KOPT-K1 (cell line): ENCODE data around the gene IGFL2.

Experiments
- H3K27ac ChIP-seq: fragments of 200-600 bp; sonication (generic); 2 replicates; pipeline ENCODE4 v1.5.1; 2016; ENCODE audit warnings: antibody characterized with exemption, mild to moderate bottlenecking, low read depth, low read length; ENCODE audit not compliant: poor library complexity, severe bottlenecking
- H3K36me3 ChIP-seq: fragments of 200-600 bp; sonication (generic); 2 replicates; pipeline ENCODE4 v1.5.1; 2017; ENCODE audit warnings: antibody characterized with exemption, mild to moderate bottlenecking, low read length, moderate library complexity; ENCODE audit not compliant: insufficient read depth
- H3K9me3 ChIP-seq: fragments of 200-600 bp; sonication (generic); 2 replicates; pipeline ENCODE4 v1.5.1; 2017; ENCODE audit warnings: antibody characterized with exemption, low read length, mild to moderate bottlenecking; ENCODE audit not compliant: insufficient read depth, poor library complexity, severe bottlenecking

The IGFL2 gene

DNA sequence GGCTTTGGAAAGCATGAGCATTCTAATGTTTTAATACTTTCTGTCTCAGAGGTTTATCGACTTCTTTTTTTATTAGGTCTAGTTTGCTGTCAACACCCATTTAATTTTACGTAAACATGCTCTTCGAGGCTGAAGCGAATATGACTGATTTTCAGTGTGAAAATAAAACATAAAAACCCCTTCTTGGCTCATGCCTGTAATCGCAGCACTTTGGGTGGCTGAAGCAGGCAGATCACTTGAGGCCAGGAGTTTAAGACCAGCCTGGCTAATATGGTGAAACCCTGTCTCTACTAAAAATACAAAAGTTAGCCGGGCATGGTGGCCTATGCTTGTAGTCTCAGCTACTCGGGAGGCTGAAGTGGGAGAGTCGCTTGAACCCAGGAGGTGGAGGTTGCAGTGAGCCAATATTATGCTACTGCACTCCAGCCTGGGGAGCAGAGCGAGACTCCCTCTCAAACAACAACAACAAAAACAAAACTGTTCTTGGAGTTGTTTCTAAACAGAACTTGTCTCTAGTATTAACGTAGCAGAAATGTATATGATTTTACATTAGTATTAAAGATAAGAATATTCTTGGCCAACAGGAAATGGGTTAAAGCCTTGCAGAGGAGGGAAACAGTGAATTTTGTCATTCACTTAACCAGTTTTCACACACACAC lies 16.4 kb upstream of the IGFL2 start:
- Histone ChIP-seq H3K9me3 (no peaks in the 10 kb centered on the region), H3K36me3 (no peaks in the 10 kb centered on the region), H3K27ac (no peak overlapping the region)

DNA sequence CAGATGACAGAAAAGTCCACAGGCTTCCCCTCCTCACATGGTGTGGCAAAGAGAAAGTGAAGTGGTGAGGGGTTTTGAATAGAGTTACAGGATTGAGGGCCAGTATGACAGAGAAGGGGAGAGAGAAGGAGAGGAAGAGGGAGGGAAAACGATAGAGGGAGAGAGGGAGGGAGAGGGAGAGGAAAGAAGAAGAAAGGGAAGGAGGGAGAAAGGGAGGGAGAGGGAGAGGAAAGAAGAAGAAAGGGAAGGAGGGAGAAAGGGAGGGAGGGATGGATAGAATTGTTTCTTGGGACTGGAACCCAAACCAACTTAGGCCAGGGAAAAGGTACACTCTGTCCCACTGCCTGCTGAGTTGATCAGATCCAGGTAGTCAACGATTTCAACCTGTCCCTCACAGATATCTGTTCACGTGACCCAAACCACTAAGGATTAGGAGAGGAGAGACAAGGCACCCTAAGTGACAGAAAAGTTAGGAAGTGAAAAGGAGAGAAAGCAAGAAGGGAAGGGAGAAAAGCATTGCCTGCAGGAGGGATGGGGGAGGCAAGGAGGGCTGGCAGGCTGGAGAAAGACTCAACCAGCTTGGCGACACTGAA lies 15.4 kb upstream of the IGFL2 start:
- no peaks in the 10 kb centered on the region for H3K9me3 ChIP-seq
- no peak overlapping the region for H3K27ac ChIP-seq
- H3K36me3 ChIP-seq: no peaks in the 10 kb centered on the region

DNA sequence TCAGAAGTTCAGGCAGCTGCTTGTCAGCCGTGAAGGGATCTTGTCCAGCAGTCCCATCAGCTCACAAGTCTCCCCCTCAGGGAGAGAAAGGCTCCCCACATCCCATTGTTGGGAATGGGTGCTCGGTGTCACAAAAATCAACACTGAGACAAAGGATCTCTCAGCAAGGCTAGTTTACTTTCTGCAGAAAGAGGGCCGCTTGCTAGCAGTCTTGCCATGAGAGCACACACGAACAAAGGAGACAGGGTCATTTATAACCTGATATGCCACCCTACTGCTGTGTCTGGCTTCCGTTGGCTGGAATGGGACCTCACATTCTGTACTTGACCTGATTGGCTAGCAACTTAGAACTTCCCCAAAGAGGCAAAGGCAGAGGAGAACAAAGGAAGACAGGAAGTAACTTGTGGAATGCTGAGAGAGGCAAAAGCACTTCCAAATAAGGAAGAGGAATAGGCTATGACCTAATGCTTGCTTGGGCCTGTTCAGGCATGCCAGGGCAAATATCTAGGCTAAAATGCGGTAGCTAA lies 14.9 kb upstream of the IGFL2 start:
- Histone ChIP-seq H3K36me3 (no peaks in the 10 kb centered on the region), H3K27ac (no peak overlapping the region), H3K9me3 (no peaks in the 10 kb centered on the region)

DNA sequence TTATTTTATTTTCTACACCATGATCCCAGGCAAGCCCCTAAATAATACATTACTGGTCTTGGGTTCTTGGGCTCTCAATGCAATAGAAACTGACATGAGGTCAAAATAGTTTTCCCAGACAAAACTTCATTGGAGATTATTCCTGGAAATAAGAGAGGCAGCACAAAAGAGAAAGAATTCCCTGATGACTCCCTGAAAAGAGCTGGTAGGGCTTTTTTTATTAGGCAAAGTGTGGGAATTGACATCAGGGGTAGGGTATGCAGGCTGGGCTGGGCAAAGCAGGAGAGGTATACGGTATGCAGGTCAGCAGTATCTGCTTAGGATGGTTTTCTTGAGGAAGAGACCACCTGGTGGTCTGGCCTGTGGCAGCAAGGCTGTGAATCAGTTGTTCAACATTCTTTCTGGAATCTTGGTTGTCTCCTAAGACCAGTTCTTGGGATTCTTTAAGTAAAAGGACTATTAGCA lies 14.2 kb upstream of the IGFL2 start:
- Histone ChIP-seq H3K27ac (no peak overlapping the region), H3K9me3 (no peaks in the 10 kb centered on the region), H3K36me3 (no peaks in the 10 kb centered on the region)

DNA sequence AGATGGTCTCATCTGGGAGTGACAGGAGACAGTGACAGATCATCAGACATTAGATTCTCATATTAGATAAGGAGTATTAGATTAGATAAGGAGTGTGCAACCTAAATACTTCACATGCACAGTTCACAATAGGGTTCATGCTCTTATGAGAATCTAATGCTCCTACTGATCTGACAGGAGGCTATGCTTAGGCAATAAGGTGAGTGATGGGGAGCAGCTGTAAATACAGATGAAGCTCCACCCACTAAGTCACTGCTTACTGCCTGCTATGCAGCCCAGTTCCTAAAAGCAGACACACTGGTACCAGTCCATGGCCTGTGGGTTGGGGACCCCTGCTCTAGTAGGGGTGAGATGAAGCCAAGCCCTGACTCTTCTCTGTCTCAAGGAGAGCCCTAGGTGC lies 13.5 kb upstream of the IGFL2 start:
- Histone ChIP-seq H3K27ac (no peak overlapping the region), H3K9me3 (no peaks in the 10 kb centered on the region)

DNA sequence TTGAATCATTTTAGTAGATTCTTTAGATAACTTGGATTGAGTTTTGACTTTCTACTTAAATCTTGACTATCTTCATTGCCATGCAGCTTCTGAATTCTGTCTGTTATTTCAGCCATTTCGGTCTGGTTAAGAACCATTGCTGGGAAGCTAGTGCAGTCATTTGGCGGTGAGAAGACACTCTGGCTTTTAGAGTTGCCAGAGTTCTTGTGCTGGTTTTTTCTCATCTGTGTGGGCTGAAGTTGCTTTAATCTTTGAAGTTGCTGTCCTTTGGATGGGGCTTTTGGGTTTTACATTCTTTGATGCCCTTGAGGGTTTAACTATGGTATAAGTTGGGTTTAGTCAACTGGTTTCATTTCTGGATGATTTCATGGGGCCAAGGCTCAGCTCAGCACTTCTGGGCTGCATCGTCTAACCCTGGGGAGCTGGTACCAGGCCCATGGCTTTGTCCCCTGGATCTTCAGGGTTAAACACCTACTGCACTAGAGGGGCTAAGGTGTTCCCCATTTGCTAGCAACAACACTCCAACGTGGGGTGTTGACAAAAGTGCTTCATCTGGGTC lies 10.0 kb upstream of the IGFL2 start:
- no peaks in the 10 kb centered on the region for H3K36me3 ChIP-seq
- no peak overlapping the region for H3K27ac ChIP-seq
- H3K9me3 ChIP-seq: no peaks in the 10 kb centered on the region

More for the DNA sequence above, 13.5 kb upstream of the IGFL2 start:
- no peaks in the 10 kb centered on the region for H3K36me3 ChIP-seq

DNA sequence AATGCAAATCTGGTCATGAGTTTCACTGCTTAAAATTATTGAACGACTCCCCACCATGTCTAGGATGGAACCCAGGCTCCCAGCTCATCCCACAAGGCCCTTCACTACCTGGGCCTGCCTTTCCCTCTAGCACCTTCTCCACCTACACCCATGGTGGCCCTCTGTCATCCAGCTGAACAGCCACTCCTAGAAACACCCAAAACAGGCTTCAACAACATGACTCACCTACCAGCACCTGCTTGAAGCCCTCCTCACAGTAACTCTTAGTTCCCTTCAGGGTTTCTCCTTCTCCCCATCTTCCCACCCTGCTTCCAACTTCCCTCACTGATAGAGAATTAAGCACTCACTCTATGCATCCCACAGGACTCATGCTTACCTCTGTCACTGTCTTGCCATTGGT lies 6.6 kb upstream of the IGFL2 start:
- no peaks in the 10 kb centered on the region for H3K9me3 ChIP-seq
- H3K36me3 ChIP-seq: no peaks in the 10 kb centered on the region
- no peak overlapping the region for H3K27ac ChIP-seq

DNA sequence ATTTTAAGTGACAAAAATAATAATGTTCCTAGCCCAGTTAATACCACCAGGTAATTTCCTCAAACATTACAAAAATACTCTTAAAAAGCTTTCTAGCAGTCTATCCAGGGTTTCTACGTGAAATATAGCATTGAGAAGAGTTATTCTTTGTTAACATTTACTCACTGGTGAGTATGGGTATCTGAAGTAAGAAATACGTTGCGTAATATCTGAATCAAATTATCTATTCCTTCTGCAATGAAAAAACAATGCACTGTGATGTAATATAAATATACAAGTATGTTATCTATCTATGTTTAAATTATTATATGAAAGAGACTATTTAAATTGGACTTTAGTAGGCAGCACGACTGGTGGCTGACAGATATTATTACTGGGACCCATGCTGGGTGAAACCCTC lies 5.7 kb upstream of the IGFL2 start:
- H3K36me3 ChIP-seq: no peaks in the 10 kb centered on the region
- no peaks in the 10 kb centered on the region for H3K9me3 ChIP-seq
- no peak overlapping the region for H3K27ac ChIP-seq

DNA sequence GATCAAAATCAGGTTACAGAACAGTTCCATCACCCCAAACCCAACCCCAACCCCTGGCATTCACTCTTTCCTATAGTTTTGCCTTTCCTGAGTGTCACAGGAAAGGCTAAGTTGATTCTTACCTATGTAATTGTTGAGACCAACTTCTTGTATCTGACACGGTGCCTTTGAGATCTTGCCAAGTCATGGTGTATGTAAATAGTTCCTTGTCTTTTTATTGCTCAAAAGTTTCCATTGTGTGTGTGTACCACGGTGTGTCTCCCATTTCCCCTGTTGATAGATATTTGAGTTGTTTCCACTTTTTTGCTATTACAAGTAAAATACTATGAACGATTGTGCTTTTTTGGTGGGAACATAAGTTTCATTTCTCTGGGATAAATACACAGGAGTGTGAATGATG lies 3.3 kb upstream of the IGFL2 start:
- Histone ChIP-seq H3K9me3 (no peaks in the 10 kb centered on the region), H3K36me3 (no peaks in the 10 kb centered on the region), H3K27ac (no peak overlapping the region)

DNA sequence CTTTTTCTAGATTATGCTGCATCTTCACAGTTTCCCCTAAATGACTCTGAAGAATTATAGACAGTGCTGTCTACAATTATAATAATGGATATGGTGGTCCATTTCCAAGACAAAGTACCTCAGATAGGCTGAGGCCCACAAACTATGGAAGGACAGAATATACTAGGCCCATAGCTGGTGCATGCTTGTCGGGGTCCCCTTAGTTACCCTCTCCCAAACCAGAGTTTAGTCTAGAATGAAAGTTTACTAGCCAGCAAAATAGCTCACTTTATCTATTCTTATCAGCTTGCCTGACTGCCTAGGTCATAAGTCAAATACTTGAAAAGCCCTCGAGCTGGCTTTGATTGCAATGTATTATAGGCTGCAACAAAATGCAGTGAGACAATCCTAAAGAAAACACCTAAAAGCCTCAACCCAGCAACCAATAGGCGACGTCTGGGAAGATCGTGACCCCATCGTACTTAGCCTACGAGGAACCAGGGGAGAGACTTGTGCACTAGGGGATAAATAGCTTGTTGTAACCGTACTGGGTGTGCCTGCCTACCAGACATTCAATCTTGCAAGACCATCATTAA lies 785 bp upstream of the IGFL2 start:
- Histone ChIP-seq H3K27ac (no peak overlapping the region), H3K9me3 (no peaks in the 10 kb centered on the region), H3K36me3 (no peaks in the 10 kb centered on the region)

DNA sequence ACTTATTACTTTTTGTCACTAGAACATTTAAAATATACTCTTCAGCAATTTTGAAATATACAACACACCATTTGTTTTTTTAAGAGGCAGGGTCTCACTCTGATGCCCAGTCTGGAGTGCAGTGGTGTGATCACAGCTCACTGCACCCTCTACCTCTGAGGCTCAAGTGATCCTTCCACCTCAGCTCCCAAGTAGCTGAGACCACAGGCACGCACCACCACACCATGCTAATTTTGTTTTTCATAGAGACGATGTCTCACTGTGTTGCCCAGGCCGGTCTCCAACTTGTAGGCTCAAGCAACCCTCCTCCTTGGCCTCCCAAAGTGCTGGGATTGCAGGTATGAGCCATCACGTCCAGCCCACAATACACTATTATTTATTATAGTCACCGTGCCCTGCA lies 2.6 kb downstream of the IGFL2 start:
- Histone ChIP-seq H3K27ac (no peak overlapping the region), H3K36me3 (no peaks in the 10 kb centered on the region), H3K9me3 (no peaks in the 10 kb centered on the region)

DNA sequence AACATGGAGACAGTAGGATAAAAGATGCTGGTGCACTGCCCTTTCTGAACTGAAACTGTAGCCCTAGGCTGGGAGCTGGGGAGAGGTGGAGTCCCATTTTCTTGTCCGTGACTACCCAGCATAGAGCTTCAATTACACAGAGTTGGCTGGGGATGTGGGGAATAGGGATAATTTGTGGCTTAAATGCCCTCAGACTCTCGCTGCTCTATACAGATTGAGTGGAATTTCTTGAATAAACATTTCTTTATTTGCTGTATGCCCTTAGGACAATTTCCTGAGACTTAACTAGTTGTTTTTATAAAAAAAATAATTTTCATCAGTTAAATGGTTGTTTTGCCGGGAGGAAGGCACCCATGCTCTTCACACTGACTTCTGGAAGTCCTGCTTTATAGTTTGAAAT lies 7.2 kb downstream of the IGFL2 start:
- H3K36me3 ChIP-seq: no peaks in the 10 kb centered on the region
- H3K9me3 ChIP-seq: no peaks in the 10 kb centered on the region
- H3K27ac ChIP-seq: no peak overlapping the region

DNA sequence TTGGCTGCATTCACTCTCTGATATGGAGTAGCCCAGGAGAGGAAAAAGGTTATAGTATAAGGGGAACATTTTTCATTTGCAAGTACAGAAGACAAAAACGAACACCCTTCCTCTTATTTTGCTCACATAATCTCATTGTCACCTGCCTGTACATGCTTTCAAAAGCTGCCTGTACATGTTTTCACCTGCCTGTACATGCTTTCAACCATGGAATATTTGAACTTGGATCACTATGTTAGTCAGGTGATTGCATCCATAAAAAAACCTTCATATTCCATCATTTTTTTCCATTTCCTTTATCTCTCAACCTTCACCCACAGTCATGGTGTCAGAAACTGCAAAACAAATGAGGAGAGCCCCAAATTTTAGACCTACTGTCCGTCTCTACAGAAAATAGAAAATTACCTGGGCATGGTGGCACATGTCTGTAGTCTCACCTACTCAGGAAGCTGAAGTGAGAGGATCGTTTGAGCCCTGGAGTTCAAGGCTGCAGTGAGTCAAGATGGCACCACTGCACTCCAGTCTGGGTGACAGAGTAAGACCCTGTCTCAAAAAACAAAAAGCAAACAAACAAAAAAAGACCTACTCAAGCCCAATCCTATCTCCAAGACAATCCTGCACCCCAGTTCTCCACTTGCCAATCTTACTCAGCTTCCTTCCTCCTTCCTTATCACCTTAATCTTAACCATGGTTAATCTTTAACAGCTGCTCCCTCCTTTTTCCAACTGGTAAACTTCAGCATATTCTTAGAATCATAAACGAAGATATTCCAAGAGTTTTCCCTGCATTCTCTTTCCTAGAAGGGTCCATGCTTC lies 11.6 kb downstream of the IGFL2 start:
- Histone ChIP-seq H3K36me3 (no peaks in the 10 kb centered on the region), H3K27ac (no peak overlapping the region), H3K9me3 (peaks cover 12% of the 10 kb centered on the region)

DNA sequence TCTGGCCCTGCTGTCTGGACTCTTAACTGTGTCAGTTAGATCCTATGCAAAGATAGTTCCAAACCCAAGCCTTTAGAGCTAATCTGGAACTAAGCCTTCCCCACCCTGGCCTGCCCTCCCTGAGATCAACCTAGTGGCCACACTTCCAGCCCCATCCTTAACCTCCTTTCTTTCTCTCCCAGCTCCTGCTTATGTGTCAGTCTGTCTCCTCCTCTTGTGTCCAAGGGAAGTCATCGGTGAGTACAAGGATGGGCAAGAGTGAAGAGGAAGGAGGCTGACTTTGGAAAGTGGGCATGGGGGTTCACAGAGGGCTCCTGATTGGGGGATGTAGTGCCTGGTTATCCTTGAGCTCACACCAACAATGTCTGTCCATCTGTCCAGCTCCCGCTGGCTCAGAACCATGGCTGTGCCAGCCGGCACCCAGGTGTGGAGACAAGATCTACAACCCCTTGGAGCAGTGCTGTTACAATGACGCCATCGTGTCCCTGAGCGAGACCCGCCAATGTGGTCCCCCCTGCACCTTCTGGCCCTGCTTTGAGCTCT lies 12.3 kb downstream of the IGFL2 start:
- Histone ChIP-seq H3K36me3 (no peaks in the 10 kb centered on the region), H3K9me3 (peaks cover 12% of the 10 kb centered on the region)

More for the DNA sequence above, 12.3 kb downstream of the IGFL2 start:
- no peak overlapping the region for H3K27ac ChIP-seq
